Breast epithelium (tissue), 4 donors: ENCODE data around the gene CPN1. TPM values are rescaled to one million over a fixed set of nuclear protein-coding genes. Genes with fewer than 3 reads are reported as not detected.
A peak's percentile ranks its signal among the peaks of the same experiment; 100 is the strongest.

Experiments used
- DNase-seq, 2 donors: peaks; one replicate each; pipeline ENCODE4 v3.0.0-alpha.2; 2019; ENCODE audit warnings: low spot score in 2 of 2
- H3K27ac ChIP-seq, 2 donors: fragments of 200-600 bp; sonication (generic) in 1 of 2; one replicate each; pipeline ENCODE4 v1.5.1; 2016 to 2019; ENCODE audit warnings: mild to moderate bottlenecking in 1 of 2
- H3K27me3 ChIP-seq, 2 donors: fragments of 200-600 bp; sonication (generic) in 1 of 2; one replicate each; pipeline versions ENCODE4 v1.5.1 to v1.6.0; 2017 to 2019; ENCODE audit warnings: control low read depth in 1 of 2, mild to moderate bottlenecking in 1 of 2
- H3K36me3 ChIP-seq: fragments of 200-600 bp; one replicate; pipeline ENCODE4 v1.5.1; 2019
- H3K4me1 ChIP-seq, 2 donors: fragments of 200-600 bp; sonication (generic); one replicate each; pipeline ENCODE4 v1.5.1; 2016 to 2019; ENCODE audit warnings: control low read depth in 1 of 2
- H3K4me3 ChIP-seq, 3 donors: fragments of 200-600 bp; sonication (generic); 1 replicate in 2 of 3; 2 replicates in 1 of 3; pipeline ENCODE4 v1.5.1; 2016 to 2019; ENCODE audit warnings: mild to moderate bottlenecking in 3 of 3, moderate library complexity in 2 of 3
- H3K9me3 ChIP-seq, 2 donors: fragments of 200-600 bp; sonication (generic) in 1 of 2; one replicate each; pipeline ENCODE4 v1.5.1; 2016 to 2019; ENCODE audit warnings: control low read depth in 1 of 2
- POLR2A ChIP-seq: fragments of 450-650 bp; IDR thresholded peaks from one replicate; pipeline ENCODE4 v1.6.1; 2016; ENCODE audit warnings: antibody characterized with exemption, mild to moderate bottlenecking, moderate library complexity
- POLR2AphosphoS5 ChIP-seq, 3 donors: sonication (generic); formaldehyde crosslinking; IDR thresholded peaks; one replicate each; pipeline ENCODE4 v1.6.1; 2017; ENCODE audit warnings: antibody characterized with exemption in 3 of 3
- intact Hi-C: fragments of 100-400 bp; cut with DNase I; formaldehyde crosslinking; loops from one replicate; pipeline ENCODE4 v1.15.1; 2023; ENCODE audit warnings: low total_unique reads
- total RNA-seq, 3 donors: library from RNA; depleted of rRNA; stranded (reverse); fragments of >200 nt; gene quantifications; one replicate each; pipeline ENCODE4 v1.1.0, GENCODE V29; 2016
- TF ChIP-seq, protein P1 (sequence below), 3 donors: fragments of 450-650 bp; IDR thresholded peaks; one replicate each; pipeline ENCODE4 v1.5.1; 2016 to 2017; ENCODE audit warnings: antibody characterized with exemption in 3 of 3, mild to moderate bottlenecking in 3 of 3, moderate library complexity in 3 of 3

CPN1 gene
- total RNA-seq, 3 donors from 2014 or later = not detected

DNA sequence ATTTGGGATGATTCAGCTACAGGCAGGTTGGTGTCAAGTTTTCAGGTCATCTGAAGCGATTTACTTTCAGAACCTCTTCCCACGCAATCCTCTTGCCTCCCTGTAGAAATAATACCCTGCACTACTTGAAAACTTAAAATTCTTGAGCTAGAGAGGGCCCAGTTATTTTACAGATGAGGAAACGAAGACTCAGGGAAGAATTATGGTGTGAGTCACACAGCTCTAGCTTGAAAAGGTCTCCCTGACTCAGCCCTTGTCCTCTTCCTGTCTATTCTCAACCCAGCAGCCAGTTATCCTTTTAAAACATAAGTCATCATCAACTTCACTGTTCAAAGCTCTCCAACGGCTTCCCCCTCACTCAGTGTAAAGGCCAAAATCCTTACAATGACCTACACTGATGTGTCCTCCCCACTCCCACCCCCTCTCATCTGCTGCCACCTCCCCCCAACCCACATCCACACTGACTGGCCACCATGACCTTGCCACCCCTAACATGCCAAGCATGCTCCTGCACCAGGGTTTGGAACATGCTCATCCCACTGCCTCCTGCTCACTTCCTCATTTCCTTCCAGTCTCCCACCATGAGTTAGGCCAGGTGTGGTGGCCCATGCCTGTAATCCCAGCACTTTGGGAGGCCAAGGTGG lies 75.3 kb downstream of the CPN1 start:
- peak overlapping the region in 2 of 3 donors; percentile 3 to 38 for H3K4me3 ChIP-seq
- no peak for TF ChIP-seq POLR2A
- TF ChIP-seq, protein P1, sequence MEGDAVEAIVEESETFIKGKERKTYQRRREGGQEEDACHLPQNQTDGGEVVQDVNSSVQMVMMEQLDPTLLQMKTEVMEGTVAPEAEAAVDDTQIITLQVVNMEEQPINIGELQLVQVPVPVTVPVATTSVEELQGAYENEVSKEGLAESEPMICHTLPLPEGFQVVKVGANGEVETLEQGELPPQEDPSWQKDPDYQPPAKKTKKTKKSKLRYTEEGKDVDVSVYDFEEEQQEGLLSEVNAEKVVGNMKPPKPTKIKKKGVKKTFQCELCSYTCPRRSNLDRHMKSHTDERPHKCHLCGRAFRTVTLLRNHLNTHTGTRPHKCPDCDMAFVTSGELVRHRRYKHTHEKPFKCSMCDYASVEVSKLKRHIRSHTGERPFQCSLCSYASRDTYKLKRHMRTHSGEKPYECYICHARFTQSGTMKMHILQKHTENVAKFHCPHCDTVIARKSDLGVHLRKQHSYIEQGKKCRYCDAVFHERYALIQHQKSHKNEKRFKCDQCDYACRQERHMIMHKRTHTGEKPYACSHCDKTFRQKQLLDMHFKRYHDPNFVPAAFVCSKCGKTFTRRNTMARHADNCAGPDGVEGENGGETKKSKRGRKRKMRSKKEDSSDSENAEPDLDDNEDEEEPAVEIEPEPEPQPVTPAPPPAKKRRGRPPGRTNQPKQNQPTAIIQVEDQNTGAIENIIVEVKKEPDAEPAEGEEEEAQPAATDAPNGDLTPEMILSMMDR (IDR thresholded peaks at IDR 0.05) = no peak
- no peak for TF ChIP-seq POLR2AphosphoS5 (IDR thresholded peaks at IDR 0.05)
- peak overlapping the region; percentile 54 to 87 for H3K27ac ChIP-seq
- no peaks in the 10 kb centered on the region for H3K27me3 ChIP-seq
- intact Hi-C loops = no loop called here
- H3K36me3 ChIP-seq = no peaks in the 10 kb centered on the region
- peaks cover 3% of the 10 kb centered on the region in 2 donors for H3K4me1 ChIP-seq
- H3K9me3 ChIP-seq = no peaks in the 10 kb centered on the region
- no peak for DNase-seq

- peak overlapping the region; percentile 54 to 87 for H3K27ac ChIP-seq
- TF ChIP-seq, protein P1 (IDR thresholded peaks at IDR 0.05) = no peak
- TF ChIP-seq POLR2A = no peak
- TF ChIP-seq POLR2AphosphoS5 (IDR thresholded peaks at IDR 0.05) = no peak
- intact Hi-C loops = no loop called here
- no peak for DNase-seq
- no peak overlapping the region for H3K4me3 ChIP-seq
- H3K9me3 ChIP-seq = no peaks in the 10 kb centered on the region
- H3K27me3 ChIP-seq = no peaks in the 10 kb centered on the region
- H3K36me3 ChIP-seq = no peaks in the 10 kb centered on the region
- H3K4me1 ChIP-seq = peaks cover 3% of the 10 kb centered on the region in 2 donors
These were observed 76.7 kb downstream of the CPN1 start for GRCh38 chr10:100004805-100005510.

DNA sequence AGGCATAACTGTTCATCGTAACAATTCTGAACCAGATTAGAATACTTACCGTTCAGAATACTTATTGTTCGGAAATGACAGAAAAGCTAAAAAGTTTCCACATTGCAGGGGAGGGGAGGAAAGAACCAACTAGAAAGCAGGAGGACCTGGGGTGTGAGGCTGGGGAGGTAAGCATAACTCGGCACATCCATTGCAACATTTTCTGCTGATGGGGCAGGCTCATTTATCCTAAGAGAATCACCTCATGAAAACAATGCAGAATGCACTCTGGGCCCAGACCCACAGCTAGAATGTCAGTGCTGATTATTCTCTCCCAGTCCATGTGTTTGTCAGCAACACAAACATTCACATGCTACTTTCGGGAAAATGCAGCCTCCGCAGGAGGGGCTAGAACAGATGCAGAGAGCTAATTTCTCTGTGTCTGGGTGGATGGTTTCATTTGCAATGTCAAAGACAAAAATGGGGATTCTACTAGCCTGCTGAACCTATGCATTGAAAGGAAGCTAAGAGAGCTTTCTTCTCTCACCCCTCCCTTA lies 81.5 kb downstream of the CPN1 start:
- Histone ChIP-seq H3K27me3 (no peaks in the 10 kb centered on the region), H3K36me3 (no peaks in the 10 kb centered on the region), H3K27ac (no peak overlapping the region), H3K4me1 (peaks cover 0 to 5% of the 10 kb centered on the region in 2 donors), H3K4me3 (no peak overlapping the region), H3K9me3 (no peaks in the 10 kb centered on the region)
- TF ChIP-seq, protein P1 (IDR thresholded peaks at IDR 0.05) = no peak
- TF ChIP-seq POLR2A (no peak), POLR2AphosphoS5 (IDR thresholded peaks at IDR 0.05) (no peak)
- DNase-seq = no peak
- intact Hi-C loops = no loop called here

DNA sequence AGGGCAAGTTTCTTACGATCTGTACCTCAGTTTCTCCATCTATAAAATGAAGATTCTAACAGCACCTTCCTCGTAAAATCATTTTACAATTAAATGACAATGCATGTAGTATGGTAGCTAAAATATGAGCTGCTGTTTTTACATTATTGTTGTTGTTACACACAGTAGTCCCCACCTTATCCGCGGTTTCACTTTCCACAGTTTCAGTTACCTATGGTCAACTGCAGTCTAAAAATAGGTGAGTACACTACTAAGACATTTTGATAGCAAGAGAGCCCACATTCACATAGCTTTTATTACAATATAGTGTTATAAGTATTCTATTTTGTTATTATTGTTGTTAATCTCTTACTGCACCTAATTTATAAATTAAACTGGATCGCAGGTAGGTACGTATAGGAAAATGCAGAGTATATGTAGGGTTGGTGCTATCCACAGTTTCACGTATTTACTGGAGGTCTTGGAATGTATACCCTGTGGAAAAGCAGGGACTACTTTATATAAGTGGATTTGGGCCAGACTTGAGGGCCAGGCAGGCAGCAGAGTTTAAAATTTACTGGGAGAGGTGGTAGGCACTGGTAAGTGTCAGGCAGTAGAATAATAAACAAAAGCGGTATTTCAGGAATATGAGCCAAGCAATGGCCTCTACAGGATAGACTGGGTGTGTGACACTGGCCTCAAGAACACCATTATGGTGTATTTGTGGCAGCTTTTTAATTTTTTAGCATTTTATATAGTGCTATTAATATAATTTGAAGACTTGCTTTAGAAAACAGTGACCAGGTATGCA lies 82.2 kb downstream of the CPN1 start:
- Histone ChIP-seq H3K4me3 (no peak overlapping the region), H3K27ac (no peak overlapping the region), H3K9me3 (no peaks in the 10 kb centered on the region), H3K27me3 (no peaks in the 10 kb centered on the region), H3K4me1 (peaks cover 0 to 5% of the 10 kb centered on the region in 2 donors), H3K36me3 (no peaks in the 10 kb centered on the region)
- TF ChIP-seq POLR2AphosphoS5 (IDR thresholded peaks at IDR 0.05) (no peak), POLR2A (no peak)
- TF ChIP-seq, protein P1 (IDR thresholded peaks at IDR 0.05) = no peak
- intact Hi-C loops = no loop called here
- DNase-seq = no peak
